HepG2 (cell line): ENCODE results near the gene OST4. TPM values are rescaled to one million over a fixed set of nuclear protein-coding genes. Genes with fewer than 3 reads are reported as not detected.

Experiments used
- GABPA ChIP-seq, 2 experiments: IDR thresholded peaks; 2 replicates each; pipeline ENCODE4 v1.6.1; 2011 to 2016; ENCODE audit warnings: low read depth in 2 of 2, low read length in 1 of 2, missing biosample characterization in 1 of 2, missing genetic modification characterization in 1 of 2
- ISX ChIP-seq: sonication (generic); formaldehyde crosslinking; conservative IDR thresholded peaks from 2 replicates; pipeline ENCODE4 v1.5.0; 2020; ENCODE audit warnings: missing genetic modification reagents
- MIXL1 ChIP-seq: IDR thresholded peaks from 2 replicates; pipeline ENCODE4 v1.6.1; 2016
- SAFB2 ChIP-seq: sonication (generic); formaldehyde crosslinking; IDR thresholded peaks from 2 replicates; pipeline ENCODE4 v1.5.1; 2020; ENCODE audit warnings: missing genetic modification reagents, low read depth, mild to moderate bottlenecking, borderline replicate concordance
- SP5 ChIP-seq: IDR thresholded peaks from 2 replicates; pipeline ENCODE4 v1.6.1; 2016; ENCODE audit warnings: low read depth, borderline replicate concordance
- SRSF1 ChIP-seq: fragments of 200-400 bp; formaldehyde crosslinking; optimal IDR thresholded peaks from 2 replicates; pipeline ENCODE3; 2017; ENCODE audit warnings: mild to moderate bottlenecking, low read depth, low read length, moderate library complexity
- TBX2 ChIP-seq: sonication (generic); formaldehyde crosslinking; IDR thresholded peaks from 2 replicates; pipeline ENCODE4 v1.5.0; 2020; ENCODE audit warnings: missing genetic modification reagents, mild to moderate bottlenecking, borderline replicate concordance
- ZBTB1 ChIP-seq: sonication (generic); formaldehyde crosslinking; IDR thresholded peaks from 2 replicates; pipeline ENCODE4 v1.4.0; 2020; ENCODE audit warnings: missing genetic modification reagents, borderline replicate concordance
- ZBTB3 ChIP-seq: sonication (generic); formaldehyde crosslinking; IDR thresholded peaks from 2 replicates; pipeline ENCODE4 v1.4.0; 2020; ENCODE audit warnings: low read depth, mild to moderate bottlenecking, moderate library complexity, missing genetic modification reagents, borderline replicate concordance
- ZNF264 ChIP-seq: sonication (generic); formaldehyde crosslinking; IDR thresholded peaks from 2 replicates; pipeline ENCODE4 v1.4.0; 2020; ENCODE audit warnings: missing genetic modification reagents
- ZNF274 ChIP-seq: sonication (generic); formaldehyde crosslinking; IDR thresholded peaks from 2 replicates; pipeline ENCODE4 v1.5.1; 2020; ENCODE audit warnings: mild to moderate bottlenecking, missing genetic modification reagents
- ZNF446 ChIP-seq: sonication (generic); formaldehyde crosslinking; IDR thresholded peaks from 2 replicates; pipeline ENCODE4 v1.5.0; 2020; ENCODE audit warnings: mild to moderate bottlenecking, missing genetic modification reagents
- ZNF510 ChIP-seq: sonication (generic); formaldehyde crosslinking; IDR thresholded peaks from 2 replicates; pipeline ENCODE4 v1.4.0; 2020; ENCODE audit warnings: low read depth, mild to moderate bottlenecking, missing genetic modification reagents
- ZNF607 ChIP-seq: sonication (generic); formaldehyde crosslinking; IDR thresholded peaks from 2 replicates; pipeline ENCODE4 v1.5.1; 2020; ENCODE audit warnings: missing genetic modification reagents, mild to moderate bottlenecking, borderline replicate concordance
- ZNF678 ChIP-seq: sonication (generic); formaldehyde crosslinking; IDR thresholded peaks from 2 replicates; pipeline ENCODE4 v1.4.0; 2020; ENCODE audit warnings: mild to moderate bottlenecking, missing genetic modification reagents
- ZNF782 ChIP-seq: sonication (generic); formaldehyde crosslinking; IDR thresholded peaks from 2 replicates; pipeline ENCODE4 v1.4.0; 2020; ENCODE audit warnings: missing genetic modification reagents, mild to moderate bottlenecking, borderline replicate concordance
- polyA plus RNA-seq, 8 experiments: library from polyadenylated mRNA; depleted of rRNA in 3 of 8; stranded (reverse) in 7 of 8; unstranded in 1 of 8; fragments of >200 nt; fragmentation: Illumina TruSeq in 4 of 8; extraction: Trizol in 4 of 8; gene quantifications; 2 replicates each; pipeline versions ENCODE4 v1.2.1 to v1.2.3, GENCODE V29; 2011 to 2016; ENCODE audit warnings: low read depth in 4 of 8, missing spikeins in 1 of 8, mixed read lengths in 1 of 8; ENCODE audit not compliant: insufficient read depth in 1 of 8
- total RNA-seq, 5 experiments: library from RNA; depleted of rRNA; stranded (reverse); fragments of >200 nt; fragmentation: Illumina TruSeq; extraction: Trizol; gene quantifications; 2 replicates each; pipeline ENCODE4 v1.2.3, GENCODE V29; 2016; ENCODE audit warnings: low read depth in 1 of 5
- TF ChIP-seq, protein P1 (sequence below), 2 experiments: fragments of 450-650 bp in 1 of 2; sonication (generic) in 1 of 2; formaldehyde crosslinking in 1 of 2; IDR thresholded peaks; 2 replicates each; pipeline versions ENCODE4 v1.6.1 to v1.8.0; 2016 to 2022; ENCODE audit warnings: antibody characterized with exemption in 1 of 2, mild to moderate bottlenecking in 1 of 2, missing genetic modification reagents in 1 of 2

The OST4 gene
- total and polyA plus RNA-seq, 2 of the 13 experiments (the other 11 are each of a cell fraction or from before 2014, with no cell fraction given), result 498 to 584 TPM

DNA sequence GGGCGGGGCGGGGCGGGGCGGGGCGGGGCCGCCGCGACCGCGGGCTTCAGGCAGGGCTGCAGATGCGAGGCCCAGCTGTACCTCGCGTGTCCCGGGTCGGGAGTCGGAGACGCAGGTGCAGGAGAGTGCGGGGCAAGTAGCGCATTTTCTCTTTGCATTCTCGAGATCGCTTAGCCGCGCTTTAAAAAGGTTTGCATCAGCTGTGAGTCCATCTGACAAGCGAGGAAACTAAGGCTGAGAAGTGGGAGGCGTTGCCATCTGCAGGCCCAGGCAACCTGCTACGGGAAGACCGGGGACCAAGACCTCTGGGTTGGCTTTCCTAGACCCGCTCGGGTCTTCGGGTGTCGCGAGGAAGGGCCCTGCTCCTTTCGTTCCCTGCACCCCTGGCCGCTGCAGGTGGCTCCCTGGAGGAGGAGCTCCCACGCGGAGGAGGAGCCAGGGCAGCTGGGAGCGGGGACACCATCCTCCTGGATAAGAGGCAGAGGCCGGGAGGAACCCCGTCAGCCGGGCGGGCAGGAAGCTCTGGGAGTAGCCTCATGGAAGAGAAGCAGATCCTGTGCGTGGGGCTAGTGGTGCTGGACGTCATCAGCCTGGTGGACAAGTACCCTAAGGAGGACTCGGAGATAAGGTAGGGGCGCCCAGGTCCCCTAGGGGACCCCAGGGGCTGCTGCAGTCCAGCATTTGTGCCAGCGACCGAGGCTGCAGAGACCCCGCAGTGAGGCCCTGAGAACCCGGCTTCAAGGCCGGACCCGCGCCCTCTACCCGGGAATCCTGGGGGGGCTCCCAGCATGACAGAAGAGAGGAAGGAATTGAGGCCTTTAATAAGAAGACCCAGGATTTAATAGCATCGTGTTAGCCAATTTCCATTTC, 15.5 kb upstream of the OST4 start, which contains the start of gene KHK (continued):
- TF ChIP-seq, protein P1, sequence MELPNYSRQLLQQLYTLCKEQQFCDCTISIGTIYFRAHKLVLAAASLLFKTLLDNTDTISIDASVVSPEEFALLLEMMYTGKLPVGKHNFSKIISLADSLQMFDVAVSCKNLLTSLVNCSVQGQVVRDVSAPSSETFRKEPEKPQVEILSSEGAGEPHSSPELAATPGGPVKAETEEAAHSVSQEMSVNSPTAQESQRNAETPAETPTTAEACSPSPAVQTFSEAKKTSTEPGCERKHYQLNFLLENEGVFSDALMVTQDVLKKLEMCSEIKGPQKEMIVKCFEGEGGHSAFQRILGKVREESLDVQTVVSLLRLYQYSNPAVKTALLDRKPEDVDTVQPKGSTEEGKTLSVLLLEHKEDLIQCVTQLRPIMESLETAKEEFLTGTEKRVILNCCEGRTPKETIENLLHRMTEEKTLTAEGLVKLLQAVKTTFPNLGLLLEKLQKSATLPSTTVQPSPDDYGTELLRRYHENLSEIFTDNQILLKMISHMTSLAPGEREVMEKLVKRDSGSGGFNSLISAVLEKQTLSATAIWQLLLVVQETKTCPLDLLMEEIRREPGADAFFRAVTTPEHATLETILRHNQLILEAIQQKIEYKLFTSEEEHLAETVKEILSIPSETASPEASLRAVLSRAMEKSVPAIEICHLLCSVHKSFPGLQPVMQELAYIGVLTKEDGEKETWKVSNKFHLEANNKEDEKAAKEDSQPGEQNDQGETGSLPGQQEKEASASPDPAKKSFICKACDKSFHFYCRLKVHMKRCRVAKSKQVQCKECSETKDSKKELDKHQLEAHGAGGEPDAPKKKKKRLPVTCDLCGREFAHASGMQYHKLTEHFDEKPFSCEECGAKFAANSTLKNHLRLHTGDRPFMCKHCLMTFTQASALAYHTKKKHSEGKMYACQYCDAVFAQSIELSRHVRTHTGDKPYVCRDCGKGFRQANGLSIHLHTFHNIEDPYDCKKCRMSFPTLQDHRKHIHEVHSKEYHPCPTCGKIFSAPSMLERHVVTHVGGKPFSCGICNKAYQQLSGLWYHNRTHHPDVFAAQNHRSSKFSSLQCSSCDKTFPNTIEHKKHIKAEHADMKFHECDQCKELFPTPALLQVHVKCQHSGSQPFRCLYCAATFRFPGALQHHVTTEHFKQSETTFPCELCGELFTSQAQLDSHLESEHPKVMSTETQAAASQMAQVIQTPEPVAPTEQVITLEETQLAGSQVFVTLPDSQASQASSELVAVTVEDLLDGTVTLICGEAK (IDR thresholded peaks at IDR 0.05), result no peak
- TF ChIP-seq, protein P1 (CRISPR knock-in tag; IDR thresholded peaks at IDR 0.05), result no peak; the same call in 1 of the 2 replicates
- TF ChIP-seq SRSF1 (peak; percentile 77), ZNF274 (CRISPR knock-in tag) (peak; percentile 31; the same call in 1 of the 2 replicates), MIXL1 (CRISPR knock-in tag) (no peak; the same call in 1 of the 2 replicates), ZNF782 (CRISPR knock-in tag) (peak; percentile 89), ZNF446 (CRISPR knock-in tag) (peak; percentile 54), ZNF510 (CRISPR knock-in tag) (no peak; the same call in 1 of the 2 replicates), ISX (CRISPR knock-in tag) (0 out of 2 replicates have a peak, but pooled peaks have one; percentile 25), ZBTB1 (CRISPR knock-in tag) (no peak), ZNF264 (no peak; the same call in 1 of the 2 replicates), SAFB2 (CRISPR knock-in tag) (no peak), SP5 (CRISPR knock-in tag) (no peak; the same call in 1 of the 2 replicates), TBX2 (CRISPR knock-in tag) (0 out of 2 replicates have a peak, but pooled peaks have one; percentile 62), GABPA (IDR thresholded peaks at IDR 0.05; ENCODE audit: low read depth, low read length) (no peak), GABPA (CRISPR knock-in tag; IDR thresholded peaks at IDR 0.05; ENCODE audit: low read depth) (peak; percentile 34), ZNF607 (CRISPR knock-in tag) (peak; percentile 12; the same call in 1 of the 2 replicates), ZBTB3 (no peak), ZNF678 (CRISPR knock-in tag) (peak; percentile 23; the same call in 1 of the 2 replicates)
